Measurements from ENCODE around the gene C1orf167.

Gene C1orf167

DNA sequence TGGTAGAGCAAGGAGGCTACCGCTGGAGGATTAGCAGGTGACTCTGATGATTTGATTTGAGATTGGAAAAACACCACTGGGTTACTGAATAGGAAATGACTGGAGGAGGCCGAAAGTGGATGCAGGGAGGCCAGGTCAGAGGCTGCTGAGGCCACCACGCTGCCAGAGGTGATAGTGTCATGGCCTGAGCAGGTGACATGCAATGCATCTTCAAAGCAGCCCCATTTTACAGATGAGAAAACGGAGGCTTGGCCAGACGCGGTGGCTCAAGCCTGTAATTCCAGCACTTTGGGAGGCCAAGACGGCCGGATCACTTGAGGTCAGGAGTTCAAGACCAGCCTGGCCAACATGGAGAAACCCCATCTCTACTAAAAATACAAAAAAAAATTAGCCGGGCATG, 12.8 kb downstream of the C1orf167 start:
- Histone ChIP-seq H4K8ac (ENCODE audit: low read depth, low read length) (no peak overlapping the region), H3K4me3 (ENCODE audit: low read length) (no peak overlapping the region), H3K79me2 (ENCODE audit: control insufficient read depth, insufficient read depth, low read length) (no peaks in the 10 kb centered on the region), H3K36me3 (ENCODE audit: control insufficient read depth, insufficient read depth, low read length) (no peaks in the 10 kb centered on the region), H3K4me2 (ENCODE audit: low read length) (no peak overlapping the region), H2BK15ac (replicated peaks; ENCODE audit: low read depth) (no peak overlapping the region), H2BK120ac (ENCODE audit: low read depth, low read length) (no peak overlapping the region), H3K23ac (ENCODE audit: low read length) (no peak overlapping the region), H3K4me1 (ENCODE audit: control insufficient read depth, low read depth, low read length) (no peaks in the 10 kb centered on the region), H3K27ac (ENCODE audit: low read depth, low read length) (no peak overlapping the region), H3K56ac (ENCODE audit: low read length) (no peak overlapping the region), H3K79me1 (ENCODE audit: low read length) (no peaks in the 10 kb centered on the region), H2BK5ac (ENCODE audit: low read length) (no peak overlapping the region), H3K18ac (ENCODE audit: low read length) (no peak overlapping the region), H3K27me3 (ENCODE audit: insufficient read depth, low read length, poor library complexity) (no peaks in the 10 kb centered on the region), H4K5ac (ENCODE audit: low read length) (no peak overlapping the region), H3K4ac (ENCODE audit: low read depth, low read length) (no peak overlapping the region), H3K9ac (ENCODE audit: low read length) (no peak overlapping the region), H2AK5ac (ENCODE audit: low read length) (no peak overlapping the region)
- no CpG with 5 or more reads among the region's 9 CpGs for WGBS (ENCODE audit: extremely low coverage, insufficient coverage, low lambda C conversion rate)
- no peak for DNase-seq

DNA sequence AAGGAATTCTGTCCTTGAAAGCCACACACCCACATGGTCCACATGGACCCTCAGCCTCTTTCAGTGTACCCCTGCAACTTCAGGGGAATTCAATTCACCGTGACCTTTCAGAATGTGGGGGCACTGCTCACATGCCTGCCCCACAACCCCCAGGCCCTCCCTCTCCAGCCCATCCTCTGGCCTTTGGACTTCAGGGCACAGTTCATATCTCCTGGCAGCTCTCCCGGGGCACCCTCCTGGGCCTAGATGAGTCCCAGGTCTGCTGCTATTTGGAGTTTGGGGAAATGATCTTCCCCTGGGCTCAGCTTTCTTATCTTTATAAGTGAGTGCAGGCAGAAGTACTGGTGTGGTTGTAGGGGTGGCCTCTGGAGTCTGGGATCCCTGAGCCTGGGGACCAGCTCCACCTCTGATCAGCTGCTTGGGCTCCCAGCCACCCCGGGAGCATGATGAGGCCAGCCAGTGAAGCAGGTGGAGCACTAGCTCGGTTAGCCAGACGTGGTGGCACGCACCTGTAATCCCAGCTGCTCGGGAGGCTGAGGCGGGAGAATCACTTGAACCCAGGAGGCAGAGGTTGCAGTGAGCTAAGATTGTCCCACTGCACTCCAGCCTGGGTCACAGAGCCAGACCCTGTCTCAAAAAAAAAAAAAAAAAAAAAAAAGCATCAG, 15.8 kb downstream of the C1orf167 start:
- H3K56ac ChIP-seq (ENCODE audit: low read length), result no peak overlapping the region
- no peaks in the 10 kb centered on the region for H3K36me3 ChIP-seq (ENCODE audit: control insufficient read depth, insufficient read depth, low read length)
- H2AK5ac ChIP-seq (ENCODE audit: low read length), result no peak overlapping the region
- H2BK120ac ChIP-seq (ENCODE audit: low read depth, low read length), result no peak overlapping the region
- no peaks in the 10 kb centered on the region for H3K79me2 ChIP-seq (ENCODE audit: control insufficient read depth, insufficient read depth, low read length)
- WGBS (ENCODE audit: extremely low coverage, insufficient coverage, low lambda C conversion rate), result no CpG with 5 or more reads among the region's 8 CpGs
- H4K5ac ChIP-seq (ENCODE audit: low read length), result no peak overlapping the region
- H3K4me3 ChIP-seq (ENCODE audit: low read length), result no peak overlapping the region
- H3K9ac ChIP-seq (ENCODE audit: low read length), result no peak overlapping the region
- H3K4me2 ChIP-seq (ENCODE audit: low read length), result no peak overlapping the region
- no peaks in the 10 kb centered on the region for H3K4me1 ChIP-seq (ENCODE audit: control insufficient read depth, low read depth, low read length)
- no peak overlapping the region for H2BK5ac ChIP-seq (ENCODE audit: low read length)
- no peak overlapping the region for H3K4ac ChIP-seq (ENCODE audit: low read depth, low read length)
- H2BK15ac ChIP-seq (replicated peaks; ENCODE audit: low read depth), result no peak overlapping the region
- H4K8ac ChIP-seq (ENCODE audit: low read depth, low read length), result no peak overlapping the region
- no peaks in the 10 kb centered on the region for H3K27me3 ChIP-seq (ENCODE audit: insufficient read depth, low read length, poor library complexity)
- H3K18ac ChIP-seq (ENCODE audit: low read length), result no peak overlapping the region
- H3K23ac ChIP-seq (ENCODE audit: low read length), result no peak overlapping the region
- H3K79me1 ChIP-seq (ENCODE audit: low read length), result no peaks in the 10 kb centered on the region
- no peak for DNase-seq
- no peak overlapping the region for H3K27ac ChIP-seq (ENCODE audit: low read depth, low read length)

DNA sequence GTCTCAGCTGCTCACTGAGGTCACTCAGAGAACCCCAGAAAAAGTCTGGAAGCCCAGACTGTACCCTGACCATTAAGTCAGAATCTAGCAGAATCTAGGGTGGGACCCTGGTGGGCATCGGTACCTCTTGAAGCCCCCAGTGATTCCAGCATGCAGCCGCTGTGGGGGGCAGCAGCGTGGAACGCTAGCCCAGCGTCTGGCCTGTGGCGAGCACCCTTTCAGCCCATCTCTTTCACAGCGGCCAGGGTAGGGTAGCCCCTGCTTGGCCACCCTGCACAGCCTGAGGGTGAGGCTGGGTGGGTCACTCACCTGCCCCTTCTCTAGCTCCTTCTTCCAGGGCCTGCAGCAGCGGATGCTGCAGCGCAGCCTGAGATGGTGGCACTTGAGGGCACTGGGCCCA, 16.3 kb downstream of the C1orf167 start:
- Histone ChIP-seq H3K27me3 (ENCODE audit: insufficient read depth, low read length, poor library complexity) (no peaks in the 10 kb centered on the region), H3K23ac (ENCODE audit: low read length) (no peak overlapping the region), H3K4ac (ENCODE audit: low read depth, low read length) (no peak overlapping the region), H2BK5ac (ENCODE audit: low read length) (no peak overlapping the region), H3K4me1 (ENCODE audit: control insufficient read depth, low read depth, low read length) (no peaks in the 10 kb centered on the region), H3K18ac (ENCODE audit: low read length) (no peak overlapping the region), H4K8ac (ENCODE audit: low read depth, low read length) (no peak overlapping the region), H3K79me2 (ENCODE audit: control insufficient read depth, insufficient read depth, low read length) (no peaks in the 10 kb centered on the region), H3K56ac (ENCODE audit: low read length) (no peak overlapping the region), H2BK15ac (replicated peaks; ENCODE audit: low read depth) (no peak overlapping the region), H4K5ac (ENCODE audit: low read length) (no peak overlapping the region), H3K4me3 (ENCODE audit: low read length) (no peak overlapping the region), H3K79me1 (ENCODE audit: low read length) (no peaks in the 10 kb centered on the region), H2AK5ac (ENCODE audit: low read length) (no peak overlapping the region), H3K36me3 (ENCODE audit: control insufficient read depth, insufficient read depth, low read length) (no peaks in the 10 kb centered on the region), H3K27ac (ENCODE audit: low read depth, low read length) (no peak overlapping the region), H3K4me2 (ENCODE audit: low read length) (no peak overlapping the region), H3K9ac (ENCODE audit: low read length) (no peak overlapping the region), H2BK120ac (ENCODE audit: low read depth, low read length) (no peak overlapping the region)
- no peak for DNase-seq
- WGBS (ENCODE audit: extremely low coverage, insufficient coverage, low lambda C conversion rate), result no CpG with 5 or more reads among the region's 9 CpGs

DNA sequence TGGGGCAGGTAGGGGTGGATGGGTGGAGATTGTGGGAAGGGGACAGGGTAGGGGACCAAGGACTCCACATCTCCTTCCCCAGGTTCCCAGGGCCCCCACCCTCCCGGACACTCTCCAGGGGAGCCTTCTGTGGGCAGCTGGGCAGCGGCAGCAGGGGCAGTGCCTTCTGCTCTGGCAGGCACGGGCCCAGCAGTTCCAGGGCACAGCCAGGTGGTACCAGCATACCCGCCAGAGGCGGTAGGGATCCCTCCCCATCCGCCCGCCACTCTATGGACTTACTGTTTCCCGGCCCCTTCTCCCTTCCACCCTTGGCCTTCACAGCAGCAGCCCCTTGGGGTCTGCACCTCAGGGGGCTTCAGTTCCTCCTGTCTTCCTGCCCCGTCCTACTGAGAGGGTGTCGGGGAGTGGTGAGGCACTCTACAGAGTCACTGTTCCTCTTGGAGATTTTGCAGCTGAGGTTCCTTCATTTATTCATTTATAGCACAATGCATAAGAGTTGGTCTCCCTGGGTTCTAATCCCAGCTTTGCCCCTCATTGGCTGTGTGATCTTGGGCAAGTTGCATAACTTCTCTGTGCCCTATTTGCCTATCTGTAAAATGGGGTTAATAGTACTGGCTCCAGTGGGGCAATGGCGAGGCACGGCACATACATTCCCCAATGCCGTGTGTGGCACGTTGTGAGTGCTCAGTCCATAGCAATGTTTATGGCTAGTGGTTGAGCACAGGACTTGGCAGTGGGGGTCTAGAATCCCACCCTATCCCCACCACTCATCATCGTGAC, 17.0 kb downstream of the C1orf167 start:
- Histone ChIP-seq H3K27ac (ENCODE audit: low read depth, low read length) (no peak overlapping the region), H3K4me3 (ENCODE audit: low read length) (no peak overlapping the region), H3K4me2 (ENCODE audit: low read length) (no peak overlapping the region), H2BK15ac (replicated peaks; ENCODE audit: low read depth) (no peak overlapping the region), H4K5ac (ENCODE audit: low read length) (no peak overlapping the region), H3K4ac (ENCODE audit: low read depth, low read length) (no peak overlapping the region), H3K9ac (ENCODE audit: low read length) (no peak overlapping the region), H2BK120ac (ENCODE audit: low read depth, low read length) (no peak overlapping the region), H3K56ac (ENCODE audit: low read length) (no peak overlapping the region), H3K79me1 (ENCODE audit: low read length) (no peaks in the 10 kb centered on the region), H3K23ac (ENCODE audit: low read length) (no peak overlapping the region), H3K18ac (ENCODE audit: low read length) (no peak overlapping the region), H2AK5ac (ENCODE audit: low read length) (no peak overlapping the region), H3K27me3 (ENCODE audit: insufficient read depth, low read length, poor library complexity) (no peaks in the 10 kb centered on the region), H4K8ac (ENCODE audit: low read depth, low read length) (no peak overlapping the region), H3K79me2 (ENCODE audit: control insufficient read depth, insufficient read depth, low read length) (no peaks in the 10 kb centered on the region), H3K4me1 (ENCODE audit: control insufficient read depth, low read depth, low read length) (no peaks in the 10 kb centered on the region), H2BK5ac (ENCODE audit: low read length) (no peak overlapping the region), H3K36me3 (ENCODE audit: control insufficient read depth, insufficient read depth, low read length) (no peaks in the 10 kb centered on the region)
- WGBS (ENCODE audit: extremely low coverage, insufficient coverage, low lambda C conversion rate), result no CpG with 5 or more reads among the region's 15 CpGs
- no peak for DNase-seq

DNA sequence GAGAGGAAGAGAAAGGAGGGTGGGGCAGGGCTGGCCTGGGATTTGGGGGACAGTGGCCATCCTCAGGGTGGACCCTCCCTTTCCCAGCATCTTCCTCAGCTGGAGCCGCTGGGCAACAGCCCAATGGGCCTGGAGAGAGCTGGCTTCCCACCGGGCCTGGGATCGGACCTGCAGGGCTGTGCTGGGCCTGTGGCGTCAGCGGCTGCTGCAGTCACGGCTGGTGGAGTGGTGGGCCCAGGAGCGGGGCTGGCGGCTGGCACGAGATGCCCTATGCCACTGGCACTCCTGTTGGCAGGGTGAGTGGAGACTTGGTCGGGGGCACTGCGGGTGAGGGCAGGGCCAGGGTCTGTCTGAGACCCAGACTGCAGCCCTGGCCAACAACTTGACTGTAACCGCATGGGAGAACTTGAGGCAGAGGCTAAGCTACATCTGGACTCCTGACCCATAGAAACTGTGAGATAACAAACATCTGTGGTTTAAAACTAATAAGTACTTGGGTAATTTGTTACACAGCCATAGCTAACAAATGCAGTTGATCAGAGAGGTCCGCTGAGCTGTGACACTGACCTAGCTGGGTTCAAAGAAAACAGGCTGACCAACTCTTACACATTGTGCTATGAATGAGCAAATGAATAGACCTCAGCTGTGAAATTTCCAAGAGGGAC, 17.9 kb downstream of the C1orf167 start:
- Histone ChIP-seq H3K79me2 (ENCODE audit: control insufficient read depth, insufficient read depth, low read length) (no peaks in the 10 kb centered on the region), H2AK5ac (ENCODE audit: low read length) (no peak overlapping the region), H3K18ac (ENCODE audit: low read length) (no peak overlapping the region), H2BK5ac (ENCODE audit: low read length) (no peak overlapping the region), H2BK15ac (replicated peaks; ENCODE audit: low read depth) (no peak overlapping the region), H3K56ac (ENCODE audit: low read length) (no peak overlapping the region), H3K9ac (ENCODE audit: low read length) (no peak overlapping the region), H3K27ac (ENCODE audit: low read depth, low read length) (no peak overlapping the region), H4K5ac (ENCODE audit: low read length) (no peak overlapping the region), H3K23ac (ENCODE audit: low read length) (no peak overlapping the region), H3K4me1 (ENCODE audit: control insufficient read depth, low read depth, low read length) (no peaks in the 10 kb centered on the region), H3K4me3 (ENCODE audit: low read length) (no peak overlapping the region), H3K79me1 (ENCODE audit: low read length) (no peaks in the 10 kb centered on the region), H2BK120ac (ENCODE audit: low read depth, low read length) (no peak overlapping the region), H3K4ac (ENCODE audit: low read depth, low read length) (no peak overlapping the region), H4K8ac (ENCODE audit: low read depth, low read length) (no peak overlapping the region), H3K27me3 (ENCODE audit: insufficient read depth, low read length, poor library complexity) (no peaks in the 10 kb centered on the region), H3K4me2 (ENCODE audit: low read length) (no peak overlapping the region), H3K36me3 (ENCODE audit: control insufficient read depth, insufficient read depth, low read length) (no peaks in the 10 kb centered on the region)
- WGBS (ENCODE audit: extremely low coverage, insufficient coverage, low lambda C conversion rate), result no CpG with 5 or more reads among the region's 13 CpGs
- no peak for DNase-seq
